ENCODE measurements around the gene NEB.
"Not testable (repeated sequence)": the region's sequence is repeated elsewhere in the genome, so short reads cannot be mapped to it uniquely, and the experiment has no call there.

The NEB gene

DNA sequence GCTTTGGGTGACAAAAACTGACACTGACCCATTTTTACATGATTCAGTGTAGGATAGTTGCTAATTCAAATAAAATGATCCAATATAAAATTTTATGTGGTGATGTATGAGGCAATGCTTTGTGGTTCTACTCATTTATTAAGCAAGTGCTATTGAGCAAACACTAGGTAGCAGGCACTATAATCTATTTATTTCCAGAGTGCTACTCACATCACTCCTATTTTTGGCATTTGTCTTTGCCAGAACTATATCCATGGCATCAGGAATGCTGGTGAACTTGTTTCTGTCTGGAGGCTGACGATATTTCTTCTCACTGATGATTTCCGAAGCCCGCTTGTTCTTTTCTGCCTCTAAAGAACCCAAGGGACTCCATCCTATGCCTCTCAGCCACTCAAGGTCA is 84.3 kb downstream of the NEB start:
- DNase-seq, result no peak

DNA sequence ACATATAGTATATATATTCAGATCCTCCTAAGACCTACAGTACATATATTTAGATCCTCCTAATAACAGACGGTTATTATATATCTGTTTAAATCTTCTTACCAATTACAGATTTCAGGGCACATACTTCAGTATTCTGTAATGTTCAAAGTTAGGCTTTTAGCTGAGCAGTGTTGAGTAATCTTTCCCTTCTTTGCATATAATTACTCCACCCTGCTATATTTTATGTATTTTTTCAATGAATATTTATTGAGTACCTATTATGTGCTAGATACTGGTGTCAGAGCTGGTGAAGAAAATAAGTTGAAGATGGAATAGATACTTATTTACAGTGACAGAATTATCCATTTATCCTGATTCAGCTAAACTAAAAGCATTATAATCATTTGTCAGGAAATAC is 84.9 kb downstream of the NEB start:
- no peak for DNase-seq

DNA sequence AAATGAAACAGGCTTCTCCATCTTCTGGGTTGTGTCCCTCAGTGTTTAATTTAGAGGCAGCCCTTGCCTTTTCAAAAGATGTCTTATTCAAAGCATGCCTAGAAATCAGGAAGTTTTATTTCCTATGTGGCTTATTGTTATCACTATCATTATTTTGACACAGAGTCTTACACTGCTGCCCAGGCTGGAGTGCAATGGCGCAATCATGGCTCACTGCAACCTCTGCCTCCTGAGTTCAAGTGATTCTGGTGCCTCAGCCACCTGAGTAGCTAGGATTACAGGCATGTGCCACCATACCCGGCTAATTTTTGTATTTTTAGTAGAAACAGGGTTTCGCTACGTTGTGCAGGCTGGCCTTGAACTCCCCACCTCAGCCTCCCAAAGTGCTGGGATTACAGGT is 87.8 kb downstream of the NEB start:
- not testable (repeated sequence) for DNase-seq

DNA sequence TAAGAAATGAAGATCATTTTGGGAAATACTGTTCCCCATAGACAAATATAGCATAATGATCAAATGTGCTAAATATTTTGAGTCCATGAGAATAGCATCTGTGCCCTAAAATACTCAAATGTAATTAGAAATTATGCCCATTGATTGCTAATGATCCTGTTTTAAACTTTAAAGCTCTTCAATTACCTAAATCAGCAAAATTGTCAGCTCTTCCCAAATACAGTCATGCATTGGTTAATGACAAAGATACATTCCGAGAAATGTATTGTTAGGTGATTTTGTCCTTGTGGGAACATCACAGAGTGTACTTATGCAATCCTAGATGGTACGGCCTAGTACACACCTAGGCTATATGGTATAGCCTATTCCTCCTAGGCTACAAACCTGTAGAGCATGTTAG is 89.7 kb downstream of the NEB start:
- no peak for DNase-seq

DNA sequence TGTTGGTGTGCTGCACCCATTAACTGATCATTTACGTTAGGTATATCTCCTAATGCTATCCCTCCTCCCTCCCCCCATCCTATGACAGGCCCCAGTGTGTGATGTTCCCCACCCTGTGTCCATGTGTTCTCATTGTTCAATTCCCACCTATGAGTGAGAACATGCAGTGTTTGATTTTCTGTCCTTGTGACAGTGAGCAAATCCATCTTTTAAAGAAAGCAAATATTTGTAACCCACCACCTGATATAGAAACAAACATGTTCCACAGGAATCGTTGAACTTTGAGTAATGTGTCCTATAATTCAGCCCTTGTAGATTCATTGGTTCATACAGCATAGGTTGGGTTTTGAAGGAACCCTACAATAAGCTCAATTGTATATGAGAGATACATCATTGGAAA is 92.4 kb downstream of the NEB start:
- not testable (repeated sequence) for DNase-seq

DNA sequence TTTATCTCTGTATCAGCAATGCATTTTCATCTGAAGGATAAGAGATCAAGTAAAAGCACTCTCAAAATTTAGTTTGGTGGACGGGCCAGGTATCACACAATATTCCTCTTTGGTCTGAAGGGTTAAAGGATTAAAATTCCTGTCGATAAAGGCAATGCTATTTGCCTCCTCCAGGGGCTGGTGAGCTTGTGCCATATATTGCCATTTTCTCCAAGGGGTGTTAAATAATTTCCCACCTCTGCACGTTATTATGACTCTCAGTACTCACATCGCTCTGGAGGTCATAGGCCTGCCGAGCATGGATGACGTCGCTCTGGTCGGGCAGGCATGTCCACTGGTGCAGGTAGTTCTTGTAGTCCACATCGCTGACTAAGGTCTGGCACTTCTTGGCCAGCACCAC is 94.2 kb downstream of the NEB start:
- DNase-seq, result no peak

DNA sequence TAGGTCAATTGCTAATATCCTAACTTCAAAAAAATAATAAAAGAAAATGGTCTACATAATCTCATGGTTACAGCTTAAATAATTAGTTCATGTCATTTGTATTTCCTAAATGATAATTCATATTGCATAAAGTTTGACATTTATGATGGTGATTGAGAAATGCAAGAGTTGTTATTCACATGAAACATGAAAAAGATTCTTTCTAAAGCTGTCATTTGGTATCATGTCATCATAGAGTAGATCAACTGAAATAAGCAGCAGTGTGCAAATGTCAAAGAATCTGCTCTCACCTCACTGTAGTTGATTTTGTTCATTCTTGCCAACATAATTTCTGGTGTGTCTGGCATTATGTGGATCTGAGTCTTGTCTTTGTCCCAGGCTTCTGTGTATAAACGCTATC is 95.3 kb downstream of the NEB start:
- no peak for DNase-seq

DNA sequence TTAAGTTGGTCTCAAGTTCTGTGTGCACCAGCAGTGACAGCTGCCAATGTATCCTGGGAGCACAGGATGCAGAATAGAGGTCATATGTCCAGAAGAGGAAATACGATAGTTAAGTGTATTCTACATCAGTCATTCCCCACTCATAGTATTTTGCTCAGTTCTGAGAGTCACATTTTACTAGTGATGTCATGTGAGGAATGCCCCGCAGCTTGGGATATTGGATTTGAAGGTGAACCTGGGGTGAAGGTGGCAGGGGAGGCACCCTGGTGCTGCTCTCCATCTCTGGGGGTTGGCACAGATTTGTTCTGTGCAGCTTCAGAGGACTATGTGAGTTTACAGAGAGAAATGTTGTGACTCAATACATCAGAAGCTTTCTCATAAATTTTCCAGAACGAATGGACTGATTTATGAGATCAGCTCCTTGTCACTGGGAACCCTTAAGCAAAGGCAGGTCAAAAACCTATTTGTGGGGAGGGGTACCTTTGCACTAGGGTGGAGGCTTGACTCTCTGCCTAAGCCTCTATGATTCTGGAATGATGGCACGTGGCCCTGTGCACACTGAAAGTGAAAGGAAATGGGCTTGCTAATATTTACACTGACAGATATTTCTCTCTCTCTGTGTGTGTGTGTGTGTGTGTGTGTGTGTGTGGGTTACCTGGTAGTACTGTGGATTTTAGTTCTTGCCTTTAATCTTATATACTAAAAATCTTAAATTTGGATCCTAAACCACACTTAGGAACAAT is 95.9 kb downstream of the NEB start:
- DNase-seq, result no peak

DNA sequence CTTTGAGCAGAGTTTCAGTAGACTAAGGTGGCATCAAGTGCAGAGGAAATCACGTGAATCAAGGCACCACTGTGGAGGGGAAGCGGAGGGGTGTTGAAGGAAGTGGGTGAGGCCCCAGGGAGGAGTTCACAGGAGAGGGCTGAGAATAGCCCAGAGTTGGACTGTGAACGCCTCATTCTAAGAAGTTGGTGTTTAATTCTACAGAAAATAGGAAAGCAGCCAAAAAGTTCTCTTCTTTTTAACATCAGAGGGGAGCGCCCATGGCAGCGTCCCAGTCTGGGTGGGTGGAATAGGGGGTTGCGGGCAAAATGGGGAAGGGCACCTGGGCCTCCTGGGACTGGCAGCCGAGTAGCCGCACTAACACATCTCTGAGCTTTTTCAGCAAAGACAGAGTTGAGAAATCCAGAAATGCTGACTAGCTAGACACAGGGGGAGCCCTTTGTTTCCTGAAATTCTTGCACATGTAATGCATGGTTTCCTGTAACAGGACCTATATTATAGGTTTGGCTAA is 97.0 kb downstream of the NEB start:
- DNase-seq, result no peak

DNA sequence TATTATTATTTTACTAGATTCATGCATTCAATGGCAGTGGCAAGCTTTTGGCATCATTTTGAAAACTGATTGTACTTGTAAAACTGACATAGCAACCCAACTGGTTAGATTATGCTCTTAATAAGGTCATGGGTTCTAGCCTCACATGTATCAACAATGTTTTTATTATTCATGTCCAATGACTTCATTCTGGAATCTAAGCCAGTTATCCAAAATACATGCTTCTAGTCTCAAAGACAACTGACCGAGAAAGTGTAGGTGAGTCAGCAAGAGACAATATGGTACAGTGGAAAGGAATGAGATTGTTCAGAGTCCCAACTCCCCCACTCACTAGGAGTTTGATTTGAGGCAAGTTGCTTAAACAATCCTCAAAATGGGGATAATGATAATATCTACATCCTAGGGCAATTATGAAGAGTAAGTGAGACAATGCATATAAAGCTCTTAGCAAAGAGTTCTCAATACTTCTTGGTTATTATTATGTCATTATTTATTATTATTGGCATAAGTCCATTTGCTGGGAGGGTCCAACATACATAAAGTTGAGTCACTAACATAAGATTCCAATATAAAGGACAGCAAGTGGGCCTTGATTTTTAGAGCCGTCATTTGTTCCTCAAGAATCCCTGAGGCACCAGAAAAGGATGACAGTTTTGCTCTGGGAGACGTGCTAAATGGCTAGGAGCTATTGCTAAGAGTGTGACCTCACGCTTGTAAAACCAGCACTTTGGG is 99.4 kb downstream of the NEB start:
- DNase-seq, result no peak

DNA sequence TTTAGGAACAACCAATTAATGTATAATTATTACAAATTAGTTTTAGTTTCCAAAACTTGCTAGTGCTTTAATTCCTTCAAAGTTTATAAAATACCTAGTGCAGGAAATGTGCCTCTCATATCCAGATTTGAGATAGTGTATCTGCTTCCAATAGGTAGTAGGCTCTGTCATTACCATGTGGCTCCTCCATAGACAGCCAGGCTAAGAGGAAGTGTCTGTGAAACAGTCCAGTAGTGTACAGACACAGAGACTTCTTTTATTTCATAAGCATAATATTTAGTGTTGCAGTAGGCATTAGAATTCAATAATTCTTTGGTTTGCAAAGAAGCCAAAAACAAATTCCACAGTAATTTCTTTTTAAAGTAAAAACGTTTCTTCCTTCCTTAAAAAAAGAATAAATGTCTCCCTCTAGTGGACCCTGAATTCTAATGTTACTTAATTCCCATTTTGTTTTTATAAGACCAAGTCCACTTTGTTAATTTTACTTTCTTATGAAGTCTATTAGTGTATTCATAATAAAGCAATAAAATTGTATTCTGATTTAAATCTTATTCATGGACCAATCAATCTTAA is 101.2 kb downstream of the NEB start:
- DNase-seq, result no peak

DNA sequence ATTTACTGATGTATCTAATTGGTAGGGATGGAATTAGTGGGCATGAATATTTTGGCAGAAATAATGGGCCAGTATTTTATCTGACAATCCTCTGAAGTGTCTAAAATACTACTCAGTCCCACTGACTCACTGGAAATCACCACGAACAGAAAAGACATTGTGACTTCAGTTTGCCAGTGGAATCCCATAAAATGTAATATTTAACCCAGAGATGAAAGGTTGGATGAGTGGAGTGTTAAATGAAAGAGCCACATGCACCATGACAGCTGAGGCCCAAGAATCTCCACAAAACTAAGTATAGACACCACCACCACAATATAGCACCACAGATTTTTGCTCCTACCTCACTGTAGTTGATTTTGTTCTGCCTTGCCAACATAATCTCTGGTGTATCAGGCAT is 103.9 kb downstream of the NEB start:
- DNase-seq, result no peak

DNA sequence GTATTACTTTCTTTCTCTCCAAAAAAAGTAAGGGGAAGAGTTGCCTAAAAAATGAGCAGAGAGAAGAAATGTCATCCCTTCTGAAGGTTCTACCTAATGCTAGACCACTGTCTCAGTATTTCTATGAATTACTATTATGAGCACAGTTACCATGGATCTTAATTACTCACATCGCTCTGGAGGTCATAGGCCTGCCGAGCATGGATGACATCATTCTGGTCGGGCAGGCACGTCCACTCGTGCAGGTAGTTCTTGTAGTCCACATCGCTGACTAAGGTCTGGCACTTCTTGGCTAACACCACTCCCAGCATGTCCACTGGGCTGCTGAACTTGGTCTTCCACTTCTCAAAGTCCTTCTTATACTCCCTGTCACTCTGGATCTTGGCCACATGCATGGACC is 106.9 kb downstream of the NEB start:
- DNase-seq, result no peak

DNA sequence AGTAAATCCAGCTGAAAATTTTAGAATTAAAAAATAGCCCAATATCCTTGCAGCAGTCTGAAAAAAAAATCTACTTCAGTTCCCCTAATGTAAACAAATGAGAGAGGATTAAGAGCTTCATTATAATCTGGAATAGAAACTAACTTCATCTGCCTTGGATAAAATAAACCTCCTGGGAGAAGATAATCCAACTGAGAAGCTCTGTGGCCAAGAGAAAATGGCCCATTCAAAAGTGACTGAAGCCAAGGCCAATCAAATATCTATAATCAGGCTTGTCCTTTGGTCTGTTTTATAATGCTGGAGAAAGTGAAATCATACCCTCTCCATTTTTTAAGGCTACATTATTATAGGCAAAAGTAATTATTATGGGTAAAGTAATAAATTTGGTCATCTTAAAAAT is 110.0 kb downstream of the NEB start:
- DNase-seq, result no peak

DNA sequence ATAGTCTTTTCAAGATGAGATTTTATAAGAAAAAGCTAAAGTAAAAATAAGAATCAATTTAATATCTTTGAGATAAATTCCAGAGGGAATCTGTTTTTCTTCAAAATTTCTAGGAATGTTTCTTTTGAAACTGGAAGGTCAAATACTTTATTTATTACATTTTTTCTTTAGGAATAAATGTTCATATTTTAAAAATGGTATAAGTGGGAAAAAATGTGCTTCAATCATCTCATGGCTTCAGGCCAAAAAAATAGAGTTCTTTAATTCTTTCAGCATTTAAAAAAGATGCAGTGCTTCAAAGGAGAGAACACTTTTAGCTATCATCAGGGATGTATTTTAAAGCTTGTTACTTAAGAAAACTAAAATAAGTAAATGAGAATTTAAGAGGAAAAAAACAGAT is 110.6 kb downstream of the NEB start:
- no peak for DNase-seq

DNA sequence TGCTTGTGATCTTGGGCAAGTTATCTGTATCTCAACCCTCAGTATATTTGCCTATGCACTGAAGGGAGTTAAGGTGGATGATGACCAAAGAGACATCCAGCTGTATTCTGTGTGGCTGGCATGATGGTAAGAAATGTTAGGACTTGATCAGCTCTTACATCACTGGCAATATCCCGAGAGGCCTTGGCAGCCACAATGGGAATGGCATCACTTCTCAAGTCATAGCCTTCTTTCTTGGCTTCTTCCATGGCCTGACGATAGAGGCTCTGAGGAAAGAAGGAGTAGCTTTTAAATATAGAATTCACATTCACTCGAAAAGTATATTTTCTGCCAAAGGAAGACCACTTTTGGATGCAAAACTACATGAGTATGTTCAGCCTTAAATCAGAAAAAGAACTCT is 113.5 kb downstream of the NEB start:
- DNase-seq, result no peak

DNA sequence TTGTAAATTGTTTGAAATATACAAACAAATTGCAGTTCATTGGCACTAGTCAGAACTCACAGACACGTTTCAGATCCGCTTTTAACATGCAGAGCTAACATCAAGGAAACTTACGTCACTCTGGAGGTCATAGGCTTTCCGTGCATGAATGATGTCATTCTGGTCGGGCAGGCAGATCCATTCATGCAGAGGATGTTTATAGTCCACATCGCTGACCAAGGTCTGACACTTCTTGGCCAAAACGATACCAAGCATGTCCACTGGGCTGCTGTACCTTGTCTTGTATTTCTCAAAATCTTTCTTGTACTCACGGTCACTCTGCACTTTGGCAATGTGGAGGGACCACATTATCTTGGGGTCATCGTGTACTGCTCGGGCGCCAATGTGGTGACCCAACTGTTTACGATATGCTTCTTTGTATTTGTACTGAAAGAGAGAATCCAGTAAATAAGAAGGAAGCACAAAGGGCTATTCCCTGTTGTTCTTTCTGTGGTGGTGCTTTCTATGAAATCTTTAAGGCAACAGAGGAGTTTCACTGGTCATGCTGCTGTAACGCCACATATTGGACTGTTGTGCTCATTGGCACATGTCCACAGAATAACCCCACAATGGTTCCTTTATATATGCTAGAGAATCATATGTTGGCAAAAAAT is 114.8 kb downstream of the NEB start:
- no peak for DNase-seq

DNA sequence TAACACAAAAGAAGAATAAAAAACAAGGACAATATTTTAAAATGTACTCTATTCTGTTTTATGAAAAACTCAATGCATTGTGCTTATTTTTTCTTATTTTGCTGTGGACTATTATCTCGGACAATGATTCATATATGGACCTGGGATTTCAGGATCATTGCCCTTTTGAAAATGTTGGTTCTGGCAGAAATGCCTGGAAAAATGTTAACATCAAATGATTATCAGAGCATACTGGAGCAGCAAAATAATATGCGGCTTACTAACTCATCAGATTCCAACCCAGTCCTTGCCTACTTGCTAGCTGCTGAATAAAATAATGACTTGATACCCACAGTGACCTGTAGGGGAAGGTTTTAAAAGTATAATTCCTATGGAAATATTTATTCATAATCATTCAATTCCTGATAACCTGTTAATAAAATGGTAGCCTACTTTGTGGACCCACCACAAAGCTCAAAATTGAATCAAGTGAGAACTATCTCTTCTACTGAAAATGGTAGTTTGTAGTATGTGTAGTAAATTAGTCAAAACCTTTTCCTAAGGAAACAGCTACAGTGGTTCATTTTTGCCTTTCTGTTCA is 117.4 kb downstream of the NEB start:
- no peak for DNase-seq

DNA sequence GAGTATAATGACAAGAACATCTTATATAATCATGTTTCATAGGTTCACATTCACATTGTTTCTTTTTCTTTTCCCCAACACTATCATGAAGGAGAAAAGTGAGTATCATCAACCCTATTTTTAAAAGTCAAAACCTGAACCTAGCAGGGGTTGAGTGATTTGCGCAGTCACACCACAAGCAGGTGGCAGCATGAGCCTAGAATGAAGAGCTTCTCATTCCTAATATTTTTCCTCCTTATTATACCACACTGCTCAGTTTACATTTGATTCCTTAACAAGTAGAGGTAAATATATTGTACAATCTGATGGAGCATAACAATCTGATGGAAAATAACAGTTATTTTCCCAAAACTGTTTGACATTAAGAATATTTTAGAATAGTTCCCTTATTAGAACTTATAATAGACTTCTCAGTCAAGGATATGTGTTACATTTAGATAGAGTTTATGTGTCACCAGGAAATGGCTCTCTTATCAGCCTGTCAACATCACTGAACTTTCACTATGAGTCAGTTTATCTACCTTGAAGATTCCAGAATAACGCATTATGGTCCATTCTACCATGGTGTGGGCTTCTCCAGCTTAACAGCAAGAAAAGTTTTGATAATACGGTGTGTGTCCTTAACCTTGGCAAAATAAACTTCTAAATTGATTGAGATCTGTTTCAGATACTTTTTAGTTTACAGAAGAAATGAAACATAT is 119.5 kb downstream of the NEB start:
- no peak for DNase-seq

DNA sequence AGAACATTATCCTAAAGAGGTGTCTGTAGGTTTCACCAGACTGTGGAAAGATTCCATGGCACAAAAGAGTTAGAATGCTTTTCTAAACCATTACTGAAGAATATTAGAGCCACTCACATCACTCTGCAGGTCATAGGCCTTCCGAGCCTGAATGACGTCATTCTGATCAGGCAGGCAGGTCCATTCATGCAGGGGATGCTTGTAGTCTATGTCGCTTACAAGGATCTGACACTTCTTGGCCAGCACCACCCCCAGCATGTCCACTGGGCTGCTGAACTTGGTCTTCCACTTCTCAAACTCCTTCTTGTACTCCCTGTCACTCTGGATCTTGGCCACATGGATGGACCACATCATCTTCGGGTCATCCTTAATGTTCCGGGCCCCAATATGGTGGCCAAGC is 120.1 kb downstream of the NEB start:
- DNase-seq, result no peak

DNA sequence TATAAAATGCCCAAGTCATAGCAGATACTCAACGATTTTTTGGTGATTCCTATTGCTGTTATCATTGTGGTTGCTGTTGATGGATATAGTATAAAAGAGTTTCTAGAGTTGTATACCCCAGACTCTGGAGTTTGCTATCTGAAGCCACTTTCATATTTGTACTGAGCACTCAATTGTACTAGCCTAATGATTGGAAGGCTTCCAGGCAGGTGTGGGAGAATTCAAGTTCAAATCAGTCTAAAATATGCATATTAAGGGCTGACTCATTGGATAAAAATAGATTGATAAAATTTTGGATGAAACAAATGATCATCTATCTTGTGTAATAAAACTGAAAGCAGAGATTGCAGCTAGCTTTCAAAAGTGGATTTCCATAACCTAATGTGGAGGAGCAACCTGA is 122.9 kb downstream of the NEB start:
- DNase-seq, result no peak

DNA sequence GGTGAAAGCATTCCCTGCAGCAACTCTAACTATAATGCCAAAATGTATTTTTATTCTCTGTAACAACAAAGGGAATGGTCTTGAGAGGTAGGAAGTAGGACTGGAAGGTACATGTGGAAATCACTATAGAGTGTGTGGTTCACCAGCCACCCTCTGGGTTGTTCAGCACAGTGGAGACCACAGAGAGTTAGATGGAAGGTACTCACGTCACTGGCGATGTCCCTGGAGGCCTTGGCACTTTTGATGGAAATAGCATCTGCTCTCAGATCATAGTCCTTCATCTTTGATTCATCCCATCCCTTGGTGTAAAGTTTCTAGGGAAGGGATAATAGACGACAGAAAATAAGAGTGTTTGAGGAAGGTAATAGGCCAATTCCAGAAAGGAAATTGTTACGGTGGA is 124.0 kb downstream of the NEB start:
- DNase-seq, result no peak

DNA sequence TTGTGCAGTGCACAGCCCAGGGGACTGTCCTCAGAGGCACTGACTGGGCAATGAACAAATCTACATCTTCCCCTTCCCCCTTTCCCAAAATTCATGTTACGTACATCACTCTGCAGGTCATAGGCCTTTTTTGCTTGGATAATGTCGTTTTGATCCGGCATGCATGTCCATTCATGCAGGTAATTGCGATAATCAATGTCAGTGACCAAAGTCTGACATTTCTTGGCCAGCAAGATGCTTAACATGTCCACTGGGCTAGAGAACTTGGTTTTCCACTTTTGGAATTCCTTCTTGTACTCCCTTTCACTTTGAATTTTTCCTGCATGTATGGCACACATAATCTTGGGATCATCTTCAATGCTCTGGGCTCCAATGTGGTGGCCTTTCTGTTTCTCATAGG is 124.6 kb downstream of the NEB start:
- DNase-seq, result no peak

Measured in NCI-H2107 (cell line).